ENCODE results near the gene APOM. TPM values are rescaled to one million over a fixed set of nuclear protein-coding genes. Genes with fewer than 3 reads are reported as not detected.

APOM gene
- total and polyA plus RNA-seq, 2 of the 4 experiments (the other 2 are of a cell fraction): 1.4 to 3.8 TPM

- ChIA-PET CTCF (no interaction called here), POLR2A (ENCODE audit: unreplicated experiment) (interaction anchor here (0.9 kb wide), 1 partner anchor 29 kb away, joined by 3 read pairs; no protein-coding TSS in a partner anchor)
- H3K9me1 ChIP-seq (ENCODE audit: insufficient read depth, low read length): no peaks in the 10 kb centered on the region
- no TSS peak for BruUV-seq (replicated peaks)
- H3K23ac ChIP-seq (ENCODE audit: low read depth, low read length): no peak overlapping the region
- no peak overlapping the region for H3K4me3 ChIP-seq (ENCODE audit: insufficient read depth, low read depth, low read length)
- no peak overlapping the region for H4K5ac ChIP-seq (ENCODE audit: low read depth, low read length)
- H4K8ac ChIP-seq (ENCODE audit: low read depth in 2 of 2, low read length in 2 of 2): no peak overlapping the region
- H3K9me3 ChIP-seq (ENCODE audit: control insufficient read depth, insufficient read depth, low read length): no peaks in the 10 kb centered on the region
- H2BK120ac ChIP-seq (ENCODE audit: low read depth, low read length): no peak overlapping the region
- no peak overlapping the region for H3K27ac ChIP-seq (ENCODE audit: insufficient read depth, low read length)
- no peak overlapping the region for H2BK20ac ChIP-seq (ENCODE audit: low read depth, low read length)
- no peak overlapping the region for H3K4me2 ChIP-seq (ENCODE audit: low read depth, low read length)
- no peak overlapping the region for H4K91ac ChIP-seq (ENCODE audit: insufficient read depth, low read depth, low read length)
- no peak overlapping the region for H2BK15ac ChIP-seq (ENCODE audit: low read depth, low read length)
- H3K56ac ChIP-seq (ENCODE audit: extremely low read depth, insufficient read depth, low read length): no peak overlapping the region
- no peak overlapping the region for H3K4ac ChIP-seq (ENCODE audit: low read depth, low read length)
- peaks cover 24% of the 10 kb centered on the region for H4K20me1 ChIP-seq (ENCODE audit: insufficient read depth, low read length)
- H3K4me1 ChIP-seq (ENCODE audit: control insufficient read depth, insufficient read depth, low read length): no peaks in the 10 kb centered on the region
- H3K79me1 ChIP-seq (ENCODE audit: low read depth in 1 of 2, low read length in 2 of 2): peaks cover 31 to 44% of the 10 kb centered on the region in 2 experiments
- in situ Hi-C loops (cut with MboI; ENCODE audit: low sequenced_read_pairs) (no loop called here), intact Hi-C loops (cut with micrococcal nuclease) (no loop called here), dilution Hi-C loops (cut with HindIII; ENCODE audit: low sequenced_read_pairs, unreplicated experiment) (no loop called here)
- DNase-seq: peak; percentile 20
- no peak overlapping the region for H3K18ac ChIP-seq (ENCODE audit: low read depth, low read length)
- H2BK5ac ChIP-seq (ENCODE audit: low read depth, low read length, poor library complexity, severe bottlenecking): no peak overlapping the region
- WGBS, 2 experiments (ENCODE audit: extremely low coverage in 2 of 2, insufficient read length in 1 of 2): no CpG with 5 or more reads among the region's 3 CpGs
- no peak overlapping the region for H3K9ac ChIP-seq (ENCODE audit: low read depth, low read length)
- no peak for TF ChIP-seq USF2 (IDR thresholded peaks at IDR 0.05; ENCODE audit: low read depth, low read length)
- no peak for TF ChIP-seq RAD21 (IDR thresholded peaks at IDR 0.05; ENCODE audit: low read length)
- TF ChIP-seq RCOR1 (IDR thresholded peaks at IDR 0.05; ENCODE audit: insufficient replicate concordance, low read length): no peak
- TF ChIP-seq ELK1 (IDR thresholded peaks at IDR 0.05; ENCODE audit: borderline replicate concordance, low read depth, low read length): no peak
- TF ChIP-seq MAZ (IDR thresholded peaks at IDR 0.05; ENCODE audit: borderline replicate concordance, low read depth, low read length): no peak
- TF ChIP-seq CHD1 (IDR thresholded peaks at IDR 0.05; ENCODE audit: low read depth, low read length): no peak
- no peak for TF ChIP-seq RFX5 (IDR thresholded peaks at IDR 0.05; ENCODE audit: low read depth, low read length)
- TF ChIP-seq MXI1 (IDR thresholded peaks at IDR 0.05; ENCODE audit: borderline replicate concordance, low read depth, low read length): no peak
- TF ChIP-seq FOS (IDR thresholded peaks at IDR 0.05; ENCODE audit: low read depth, low read length): no peak
- TF ChIP-seq BHLHE40 (IDR thresholded peaks at IDR 0.05; ENCODE audit: low read depth, low read length): no peak
- TF ChIP-seq CTCF (conservative IDR thresholded peaks at IDR 0.05; ENCODE audit: low read depth, low read length): no peak
- no peak for TF ChIP-seq MAFK (IDR thresholded peaks at IDR 0.05; ENCODE audit: low read depth, low read length)
- TF ChIP-seq POLR2A (IDR thresholded peaks at IDR 0.05; ENCODE audit: low read depth, low read length): no peak
- no peak for TF ChIP-seq NFE2L2 (IDR thresholded peaks at IDR 0.05; ENCODE audit: low read depth, low read length)
- no peak for TF ChIP-seq CEBPB (IDR thresholded peaks at IDR 0.05; ENCODE audit: low read depth, low read length)
- no peak for TF ChIP-seq SMC3 (IDR thresholded peaks at IDR 0.05; ENCODE audit: low read depth, low read length)
- no peak overlapping the region for H2AK9ac ChIP-seq (replicated peaks; ENCODE audit: low read depth, low read length, poor library complexity)
- ATAC-seq (ENCODE audit: low read depth): peak; percentile 24
- no peak overlapping the region for H2AFZ ChIP-seq (replicated peaks; ENCODE audit: low read length, poor library complexity)
- peaks cover 85% of the 10 kb centered on the region for H3K36me3 ChIP-seq (ENCODE audit: control insufficient read depth, insufficient read depth, low read length)
- no peak overlapping the region for H2AK5ac ChIP-seq (ENCODE audit: low read depth, low read length)
- no peak overlapping the region for H3K14ac ChIP-seq (replicated peaks; ENCODE audit: low read depth, low read length)
- no peaks in the 10 kb centered on the region for H3K27me3 ChIP-seq (ENCODE audit: control insufficient read depth, insufficient read depth, low read length)
Observed at GRCh38 chr6:31634131-31634530, 21.6 kb upstream of the APOM start.

Data from IMR-90 (cell line).